GM03348 (cell line): ENCODE measurements around the gene MACROD2.
"Not testable (repeated sequence)": the region's sequence is repeated elsewhere in the genome, so short reads cannot be mapped to it uniquely, and the experiment has no call there.

Experiments
- DNase-seq: peaks from one replicate; pipeline ENCODE4 v3.0.0; 2012; ENCODE audit warnings: low spot score

The MACROD2 gene

GRCh38 chr20:14193443-14193842 is 198.1 kb downstream of the MACROD2 start:
- no peak for DNase-seq

- DNase-seq: no peak
Measured at GRCh38 chr20:14193885-14194284, 198.6 kb downstream of the MACROD2 start.

GRCh38 chr20:14197097-14197496 is 201.8 kb downstream of the MACROD2 start:
- peak; percentile 79 for DNase-seq

GRCh38 chr20:14198416-14198815 is 203.1 kb downstream of the MACROD2 start:
- no peak for DNase-seq

- no peak for DNase-seq
Measured at GRCh38 chr20:14199111-14199510, 203.8 kb downstream of the MACROD2 start.

GRCh38 chr20:14203657-14204056 is 208.3 kb downstream of the MACROD2 start:
- DNase-seq: no peak

GRCh38 chr20:14207591-14207990 is 212.3 kb downstream of the MACROD2 start:
- no peak for DNase-seq

GRCh38 chr20:14208956-14209355 is 213.6 kb downstream of the MACROD2 start:
- DNase-seq: no peak

GRCh38 chr20:14210146-14210545 is 214.8 kb downstream of the MACROD2 start:
- no peak for DNase-seq

GRCh38 chr20:14214046-14214445 is 218.7 kb downstream of the MACROD2 start:
- no peak for DNase-seq

GRCh38 chr20:14215880-14216279 is 220.6 kb downstream of the MACROD2 start:
- not testable (repeated sequence) for DNase-seq

GRCh38 chr20:14219801-14220461 is 224.6 kb downstream of the MACROD2 start:
- no peak for DNase-seq

- no peak for DNase-seq
Measured at GRCh38 chr20:14220986-14221385, 225.7 kb downstream of the MACROD2 start.

- DNase-seq: no peak
Measured at GRCh38 chr20:14223806-14224205, 228.5 kb downstream of the MACROD2 start.

- DNase-seq: not testable (repeated sequence)
Measured at GRCh38 chr20:14226051-14227049, 231.0 kb downstream of the MACROD2 start.

- no peak for DNase-seq
Measured at GRCh38 chr20:14232650-14233049, 237.3 kb downstream of the MACROD2 start.

- DNase-seq: peak; percentile 72
Measured at GRCh38 chr20:14234666-14235295, 239.5 kb downstream of the MACROD2 start.

- peak; percentile 53 for DNase-seq
Measured at GRCh38 chr20:14235355-14235754, 240.0 kb downstream of the MACROD2 start.

GRCh38 chr20:14245368-14245970 is 250.2 kb downstream of the MACROD2 start:
- peak; percentile 50 for DNase-seq

GRCh38 chr20:14259689-14260088 is 264.4 kb downstream of the MACROD2 start:
- peak; percentile 42 for DNase-seq

GRCh38 chr20:14260367-14260766 is 265.1 kb downstream of the MACROD2 start:
- no peak for DNase-seq

GRCh38 chr20:14264869-14265268 is 269.6 kb downstream of the MACROD2 start:
- peak; percentile 61 for DNase-seq
